Chondrocyte (in vitro differentiated cells): Measurements from ENCODE around the gene C4A. TPM values are rescaled to one million over a fixed set of nuclear protein-coding genes. Genes with fewer than 3 reads are reported as not detected.
A peak's percentile ranks its signal among the peaks of the same experiment; 100 is the strongest.
"Not testable (repeated sequence)": the region's sequence is repeated elsewhere in the genome, so short reads cannot be mapped to it uniquely, and the experiment has no call there.

ENCODE experiments used
- DNase-seq: peaks from one replicate; pipeline ENCODE4 v3.0.0; 2021; ENCODE audit warnings: mixed read lengths, low spot score
- H3K27ac Mint-ChIP-seq: one replicate; pipeline ENCODE4 v1.8.0; 2021; ENCODE audit warnings: mild to moderate bottlenecking, moderate library complexity, mixed read lengths; ENCODE audit not compliant: unreplicated experiment
- H3K27me3 Mint-ChIP-seq: 2 replicates; pipeline ENCODE4 v1.8.0; 2021; ENCODE audit warnings: low read depth, mixed read lengths
- H3K36me3 Mint-ChIP-seq: 2 replicates; pipeline ENCODE4 v1.8.0; 2021; ENCODE audit warnings: low read depth, mixed read lengths
- H3K4me1 Mint-ChIP-seq: 2 replicates; pipeline ENCODE4 v1.8.0; 2021; ENCODE audit warnings: low read depth, mild to moderate bottlenecking, mixed read lengths
- H3K4me3 Mint-ChIP-seq: one replicate; pipeline ENCODE4 v1.8.0; 2021; ENCODE audit warnings: mild to moderate bottlenecking, moderate library complexity, mixed read lengths; ENCODE audit not compliant: unreplicated experiment
- H3K9me3 Mint-ChIP-seq: 2 replicates; pipeline ENCODE4 v1.8.0; 2021; ENCODE audit warnings: low read depth, mixed read lengths
- CTCF ChIP-seq: fragments of 200-600 bp; sonication (generic); IDR thresholded peaks from 2 replicates; pipeline ENCODE4 v1.5.0; 2021; ENCODE audit warnings: antibody characterized with exemption, mild to moderate bottlenecking, moderate library complexity
- microRNA-seq: library from miRNA; unstranded; fragments of <30 nt; microRNA quantifications from one replicate; pipeline ENCODE4 v1.2.0, GENCODE V29; 2020; ENCODE audit warnings: borderline number of aligned reads
- total RNA-seq: library from RNA; stranded (reverse); gene quantifications from 3 replicates; pipeline ENCODE4 v1.2.1, GENCODE V29; 2021

The C4A gene
- total RNA-seq, 1 donor from 2014 or later, result 13.3 TPM

GRCh38 chr6:32047855-32048766 is 66.3 kb downstream of the C4A start:
- H3K27me3 Mint-ChIP-seq, result peaks cover 9% of the 10 kb centered on the region
- H3K4me1 Mint-ChIP-seq, result peaks cover 17% of the 10 kb centered on the region
- no peak for DNase-seq

GRCh38 chr6:32049149-32049548 is 67.3 kb downstream of the C4A start:
- not testable (repeated sequence) for H3K27ac Mint-ChIP-seq, H3K4me3 Mint-ChIP-seq, DNase-seq, H3K36me3 Mint-ChIP-seq, H3K9me3 Mint-ChIP-seq
- peaks cover 12% of the 10 kb centered on the region for H3K27me3 Mint-ChIP-seq
- peaks cover 17% of the 10 kb centered on the region for H3K4me1 Mint-ChIP-seq

More at GRCh38 chr6:32047855-32048766, 66.3 kb downstream of the C4A start:
- Mint-ChIP-seq H3K27ac (no peak overlapping the region), H3K36me3 (no peaks in the 10 kb centered on the region), H3K4me3 (no peak overlapping the region), H3K9me3 (no peaks in the 10 kb centered on the region)
- peak; percentile 89 for TF ChIP-seq CTCF

GRCh38 chr6:32049736-32050135 is 67.9 kb downstream of the C4A start:
- Mint-ChIP-seq H3K27me3 (peaks cover 18% of the 10 kb centered on the region), H3K4me1 (peaks cover 17% of the 10 kb centered on the region)
- H3K9me3 Mint-ChIP-seq, DNase-seq, H3K4me3 Mint-ChIP-seq, H3K36me3 Mint-ChIP-seq, H3K27ac Mint-ChIP-seq: not testable (repeated sequence)

GRCh38 chr6:32050562-32050961 is 68.7 kb downstream of the C4A start:
- DNase-seq, result no peak
- no peak overlapping the region for H3K27ac Mint-ChIP-seq
- peaks cover 17% of the 10 kb centered on the region for H3K4me1 Mint-ChIP-seq
- peaks cover 3% of the 10 kb centered on the region for H3K36me3 Mint-ChIP-seq
- peaks cover 24% of the 10 kb centered on the region for H3K27me3 Mint-ChIP-seq
- no peak for TF ChIP-seq CTCF
- no peaks in the 10 kb centered on the region for H3K9me3 Mint-ChIP-seq
- H3K4me3 Mint-ChIP-seq, result no peak overlapping the region

Small RNA genes within 50 kb of the gene (microRNA-seq; reads per million reads assigned to microRNA genes)
- not detected for gene MIR1236

Other genes with a start within 250 kb of the C4A start
- gene CLIC1, start 245.5 kb upstream of the C4A start, total RNA-seq, result 256 to 328 TPM (median 317 TPM) in 3 replicates
- 8.4 to 17.4 TPM (median 9.4 TPM) in 3 replicates for gene MSH5, start 242.1 kb upstream of the C4A start, total RNA-seq
- 1.3 to 2.4 TPM (median 1.4 TPM) in 3 replicates for gene SAPCD1, start 219.4 kb upstream of the C4A start, total RNA-seq
- 0.15 to 0.62 TPM (median 0.17 TPM) in 3 replicates for gene VWA7, start 204.7 kb upstream of the C4A start, total RNA-seq
- gene VARS1, start 186.3 kb upstream of the C4A start, total RNA-seq, result 71.1 to 101 TPM (median 71.9 TPM) in 3 replicates
- gene LSM2, start 175.1 kb upstream of the C4A start, total RNA-seq, result 35.0 to 42.5 TPM (median 35.7 TPM) in 3 replicates
- gene HSPA1L, start 166.8 kb upstream of the C4A start, total RNA-seq, result 0.89 to 1.5 TPM (median 1.00 TPM) in 3 replicates
- gene HSPA1A, start 166.5 kb upstream of the C4A start, total RNA-seq, result 23.0 to 46.3 TPM (median 46.2 TPM) in 3 replicates
- 46.8 to 57.9 TPM (median 50.4 TPM) in 3 replicates for gene HSPA1B, start 154.3 kb upstream of the C4A start, total RNA-seq
- gene NEU1, start 119.2 kb upstream of the C4A start, total RNA-seq, result 63.8 to 67.5 TPM (median 64.2 TPM) in 3 replicates
- gene SLC44A4, start 103.1 kb upstream of the C4A start, total RNA-seq, result not detected in 3 replicates
- 37.7 to 53.0 TPM (median 40.0 TPM) in 3 replicates for gene EHMT2, start 84.4 kb upstream of the C4A start, total RNA-seq
- 6.3 to 7.6 TPM (median 6.7 TPM) in 3 replicates for gene ZBTB12, start 80.0 kb upstream of the C4A start, total RNA-seq
- 0.52 to 1.5 TPM (median 0.56 TPM) in 3 replicates for gene C2, start 54.3 kb upstream of the C4A start, total RNA-seq
- 2.3 to 3.2 TPM (median 2.6 TPM) in 3 replicates for gene CFB, start 36.0 kb upstream of the C4A start, total RNA-seq
- gene NELFE, start 23.1 kb upstream of the C4A start, total RNA-seq, result 43.5 to 59.3 TPM (median 50.6 TPM) in 3 replicates
- gene SKIC2, start 22.9 kb upstream of the C4A start, total RNA-seq, result 56.9 to 85.6 TPM (median 61.2 TPM) in 3 replicates
- 15.8 to 25.9 TPM (median 19.3 TPM) in 3 replicates for gene DXO, start 9.9 kb upstream of the C4A start, total RNA-seq
- 7.3 to 10.3 TPM (median 9.6 TPM) in 3 replicates for gene C4B, start 32.7 kb downstream of the C4A start, total RNA-seq
- gene CYP21A2, start 56.4 kb downstream of the C4A start, total RNA-seq, result 0.30 to 0.68 TPM (median 0.41 TPM) in 3 replicates
- gene TNXB, start 127.3 kb downstream of the C4A start, total RNA-seq, result 1.9 to 2.9 TPM (median 2.3 TPM) in 3 replicates
- gene ATF6B, start 146.2 kb downstream of the C4A start, total RNA-seq, result 68.0 to 86.5 TPM (median 68.7 TPM) in 3 replicates
- gene FKBPL, start 148.2 kb downstream of the C4A start, total RNA-seq, result 4.3 to 6.3 TPM (median 4.9 TPM) in 3 replicates
- gene PRRT1, start 169.9 kb downstream of the C4A start, total RNA-seq, result 0.73 to 1.6 TPM (median 1.3 TPM) in 3 replicates
- gene PPT2, start 172.1 kb downstream of the C4A start, total RNA-seq, result 35.6 to 37.9 TPM (median 35.8 TPM) in 3 replicates
- 14.3 to 16.3 TPM (median 15.4 TPM) in 3 replicates for gene EGFL8, start 182.5 kb downstream of the C4A start, total RNA-seq
- gene AGPAT1, start 194.0 kb downstream of the C4A start, total RNA-seq, result 66.7 to 77.2 TPM (median 67.0 TPM) in 3 replicates
- 45.2 to 48.0 TPM (median 45.2 TPM) in 3 replicates for gene RNF5, start 196.3 kb downstream of the C4A start, total RNA-seq
- gene AGER, start 202.2 kb downstream of the C4A start, total RNA-seq, result 2.6 to 4.9 TPM (median 3.6 TPM) in 3 replicates
- 58.6 to 66.5 TPM (median 66.3 TPM) in 3 replicates for gene PBX2, start 208.1 kb downstream of the C4A start, total RNA-seq
- gene GPSM3, start 210.6 kb downstream of the C4A start, total RNA-seq, result 3.6 to 5.6 TPM (median 5.4 TPM) in 3 replicates
- gene NOTCH4, start 242.0 kb downstream of the C4A start, total RNA-seq, result 0.82 to 1.6 TPM (median 1.4 TPM) in 3 replicates